NCI-H2227 treated with DMSO at 0.1 percent for 48 hours (cell line): ENCODE results near the gene TMEM181.
"Not testable (repeated sequence)": the region's sequence is repeated elsewhere in the genome, so short reads cannot be mapped to it uniquely, and the experiment has no call there.

Experiments
- DNase-seq: peaks from one replicate; lab custom pipeline; 2025; lab: John Stamatoyannopoulos, UW

The TMEM181 gene

GRCh38 chr6:158596861-158597260 lies 37.0 kb downstream of the TMEM181 start:
- DNase-seq: no peak

GRCh38 chr6:158597565-158597964 lies 37.7 kb downstream of the TMEM181 start:
- DNase-seq: no peak

GRCh38 chr6:158599635-158600034 lies 39.7 kb downstream of the TMEM181 start:
- DNase-seq: no peak

GRCh38 chr6:158603261-158604047 lies 43.6 kb downstream of the TMEM181 start:
- DNase-seq: no peak

GRCh38 chr6:158604048-158604406 lies 44.1 kb downstream of the TMEM181 start:
- no peak for DNase-seq

- DNase-seq: peak; percentile 76
Observed at GRCh38 chr6:158605266-158605878, 45.5 kb downstream of the TMEM181 start.

GRCh38 chr6:158606011-158606410 lies 46.1 kb downstream of the TMEM181 start:
- DNase-seq: not testable (repeated sequence)

GRCh38 chr6:158606935-158607334 lies 47.0 kb downstream of the TMEM181 start:
- no peak for DNase-seq

- DNase-seq: no peak
Observed at GRCh38 chr6:158607411-158608170, 47.7 kb downstream of the TMEM181 start.

GRCh38 chr6:158608221-158608620 lies 48.3 kb downstream of the TMEM181 start:
- DNase-seq: no peak

- no peak for DNase-seq
Observed at GRCh38 chr6:158609455-158610155, 49.7 kb downstream of the TMEM181 start.

- no peak for DNase-seq
Observed at GRCh38 chr6:158610319-158610968, 50.6 kb downstream of the TMEM181 start.

- no peak for DNase-seq
Observed at GRCh38 chr6:158611039-158611438, 51.1 kb downstream of the TMEM181 start.

GRCh38 chr6:158611541-158612370 lies 51.9 kb downstream of the TMEM181 start:
- DNase-seq: no peak

- not testable (repeated sequence) for DNase-seq
Observed at GRCh38 chr6:158614606-158615005, 54.7 kb downstream of the TMEM181 start.

GRCh38 chr6:158618289-158618688 lies 58.4 kb downstream of the TMEM181 start:
- not testable (repeated sequence) for DNase-seq

- DNase-seq: no peak
Observed at GRCh38 chr6:158619922-158620801, 60.3 kb downstream of the TMEM181 start.

- DNase-seq: no peak
Observed at GRCh38 chr6:158620963-158621693, 61.2 kb downstream of the TMEM181 start.
